SK-N-SH (cell line): ENCODE data around the gene TMEM209. TPM values are rescaled to one million over a fixed set of nuclear protein-coding genes. Genes with fewer than 3 reads are reported as not detected.

Source experiments
- CTCF ChIA-PET: fragments of 300-600, 350-600 bp; formaldehyde crosslinking; extraction: SDS; loops from one replicate; lab custom pipeline; 2021; lab: Yijun Ruan, JAX
- POLR2A ChIA-PET: fragments of 350-600 bp; sonication (Branson Sonifier 250); formaldehyde crosslinking; extraction: SDS; loops from one replicate; lab custom pipeline; 2020; ENCODE audit warnings: antibody characterized with exemption, inconsistent platforms; lab: Yijun Ruan, JAX
- DNase-seq: peaks from one replicate; pipeline ENCODE4 v3.0.0; 2012
- H2AFZ ChIP-seq: fragments of 200-600 bp; sonication (generic); 2 replicates; pipeline ENCODE4 v1.8.1; 2016; ENCODE audit warnings: antibody characterized with exemption, mild to moderate bottlenecking, low read depth
- H3F3A ChIP-seq: fragments of 200-600 bp; sonication (generic); replicated peaks from 2 replicates; pipeline ENCODE3; 2016; ENCODE audit warnings: antibody characterized with exemption, mild to moderate bottlenecking; ENCODE audit not compliant: insufficient read depth
- H3K27ac ChIP-seq, 2 experiments: fragments of 200-500 bp in 1 of 2; fragments of 200-600 bp in 1 of 2; sonication (Bioruptor generic) in 1 of 2; sonication (generic), shearing (Covaris generic) in 1 of 2; 2 replicates each; pipeline versions ENCODE4 v1.5.1 to v1.6.1; 2014 to 2016; ENCODE audit warnings: low read depth in 2 of 2, inconsistent platforms in 1 of 2, low read length in 1 of 2, mild to moderate bottlenecking in 1 of 2, mixed read lengths in 1 of 2
- H3K27me3 ChIP-seq: fragments of 200-600 bp; sonication (generic), shearing (Covaris generic); 2 replicates; pipeline ENCODE4 v1.6.1; 2016; ENCODE audit warnings: mixed run types; ENCODE audit not compliant: insufficient read depth
- H3K36me3 ChIP-seq, 2 experiments: fragments of 200-500 bp in 1 of 2; fragments of 200-600 bp in 1 of 2; sonication (Bioruptor generic) in 1 of 2; sonication (generic) in 1 of 2; replicated peaks in 1 of 2; 2 replicates each; pipeline versions ENCODE3 to v1.5.1; 2014 to 2016; ENCODE audit warnings: low read length in 1 of 2, mild to moderate bottlenecking in 1 of 2; ENCODE audit not compliant: insufficient read depth in 2 of 2, control insufficient read depth in 1 of 2
- H3K4me1 ChIP-seq, 2 experiments: fragments of 200-500 bp in 1 of 2; fragments of 200-600 bp in 1 of 2; sonication (Bioruptor generic) in 1 of 2; sonication (generic), shearing (Covaris generic) in 1 of 2; 2 replicates each; pipeline versions ENCODE4 v1.5.1 to v1.6.1; 2014 to 2016; ENCODE audit warnings: low read depth in 1 of 2, low read length in 1 of 2, mixed run types in 1 of 2; ENCODE audit not compliant: insufficient read depth in 2 of 2, control insufficient read depth in 1 of 2
- H3K4me2 ChIP-seq: fragments of 200-600 bp; sonication (generic), shearing (Covaris generic); 2 replicates; pipeline ENCODE4 v1.6.1; 2017; ENCODE audit warnings: mixed run types
- H3K4me3 ChIP-seq, 2 experiments: fragments of 200-500 bp in 1 of 2; fragments of 200-600 bp in 1 of 2; sonication (Bioruptor generic) in 1 of 2; sonication (generic), shearing (Covaris generic) in 1 of 2; 2 replicates each; pipeline versions ENCODE4 v1.5.1 to v1.8.1; 2014 to 2016; ENCODE audit warnings: low read depth in 2 of 2, inconsistent platforms in 1 of 2, low read length in 1 of 2, mild to moderate bottlenecking in 1 of 2, mixed read lengths in 1 of 2, moderate library complexity in 1 of 2
- H3K79me2 ChIP-seq: fragments of 200-600 bp; sonication (generic); 2 replicates; pipeline ENCODE4 v1.8.1; 2017; ENCODE audit warnings: mild to moderate bottlenecking; ENCODE audit not compliant: insufficient read depth
- H3K9ac ChIP-seq: fragments of 200-600 bp; sonication (generic); 2 replicates; pipeline ENCODE4 v1.6.1; 2017; ENCODE audit warnings: mixed run types
- H3K9me2 ChIP-seq: fragments of 200-600 bp; sonication (generic); 2 replicates; pipeline ENCODE4 v1.6.1; 2017; ENCODE audit warnings: mixed run types
- H3K9me3 ChIP-seq: fragments of 200-600 bp; sonication (generic); 2 replicates; pipeline ENCODE4 v1.6.1; 2017; ENCODE audit warnings: mixed run types, mild to moderate bottlenecking, moderate library complexity
- H4K20me1 ChIP-seq: fragments of 200-600 bp; sonication (generic); 2 replicates; pipeline ENCODE4 v1.6.1; 2017; ENCODE audit warnings: mild to moderate bottlenecking, mixed run types; ENCODE audit not compliant: insufficient read depth
- ELF1 ChIP-seq: IDR thresholded peaks from 2 replicates; pipeline ENCODE4 v1.4.0; 2012
- EP300 ChIP-seq, 2 experiments: IDR thresholded peaks; 2 replicates each; pipeline versions ENCODE4 v1.4.0 to v1.6.1; 2012; ENCODE audit warnings: borderline replicate concordance in 1 of 2, low read depth in 1 of 2, low read length in 1 of 2
- GABPA ChIP-seq: IDR thresholded peaks from 2 replicates; pipeline ENCODE4 v1.4.0; 2012; ENCODE audit warnings: low read depth, mild to moderate bottlenecking
- IRF3 ChIP-seq: fragments of 150-350 bp; IDR thresholded peaks from 2 replicates; pipeline ENCODE4 v1.6.1; 2016; ENCODE audit warnings: mild to moderate bottlenecking, low read depth, low read length
- JUND ChIP-seq: IDR thresholded peaks from 2 replicates; pipeline ENCODE4 v1.4.0; 2012
- MEF2A ChIP-seq: IDR thresholded peaks from 2 replicates; pipeline ENCODE4 v1.4.0; 2012; ENCODE audit warnings: low read depth, borderline replicate concordance
- MXI1 ChIP-seq: IDR thresholded peaks from 2 replicates; pipeline ENCODE4 v1.6.1; 2012; ENCODE audit warnings: mild to moderate bottlenecking, low read depth, low read length, improper control_type of control experiment
- NFIC ChIP-seq: IDR thresholded peaks from 2 replicates; pipeline ENCODE4 v1.4.0; 2012; ENCODE audit warnings: borderline replicate concordance
- RCOR1 ChIP-seq: fragments of 150-350 bp; IDR thresholded peaks from 2 replicates; pipeline ENCODE4 v1.6.1; 2017; ENCODE audit warnings: antibody characterized with exemption, low read length
- RFX5 ChIP-seq: IDR thresholded peaks from 2 replicates; pipeline ENCODE4 v1.6.1; 2012; ENCODE audit warnings: mild to moderate bottlenecking, improper control_type of control experiment, low read length
- RXRA ChIP-seq: IDR thresholded peaks from 2 replicates; pipeline ENCODE4 v1.4.0; 2012; ENCODE audit warnings: low read depth, mild to moderate bottlenecking, borderline replicate concordance
- SIN3A ChIP-seq: IDR thresholded peaks from 2 replicates; pipeline ENCODE4 v1.6.1; 2012; ENCODE audit warnings: low read depth, mild to moderate bottlenecking, low read length, moderate library complexity, borderline replicate concordance
- TAF1 ChIP-seq: IDR thresholded peaks from 2 replicates; pipeline ENCODE4 v1.6.1; 2012; ENCODE audit warnings: low read depth, mild to moderate bottlenecking, low read length, moderate library complexity, borderline replicate concordance
- TEAD4 ChIP-seq: IDR thresholded peaks from 2 replicates; pipeline ENCODE4 v1.4.0; 2012; ENCODE audit warnings: mild to moderate bottlenecking, borderline replicate concordance; ENCODE audit not compliant: insufficient read depth
- WGBS: methylation state at CpG from one replicate; pipeline ENCODE4 v1.1.6; 2017; ENCODE audit warnings: low lambda C conversion rate; 5-methylcytosine and 5-hydroxymethylcytosine counted together
- polyA plus RNA-seq, 3 experiments: library from polyadenylated mRNA; depleted of rRNA; stranded (reverse); fragments of >200 nt; gene quantifications; 2 replicates each; pipeline ENCODE4 v1.2.3, GENCODE V29; 2012
- TF ChIP-seq, protein P1 (sequence below): IDR thresholded peaks from 2 replicates; pipeline ENCODE4 v1.6.1; 2012; ENCODE audit warnings: mild to moderate bottlenecking, low read depth, low read length, moderate library complexity
- TF ChIP-seq, protein P2 (sequence below): fragments of 200-600 bp; sonication (generic); IDR thresholded peaks from 2 replicates; pipeline ENCODE4 v1.6.1; 2017; ENCODE audit warnings: antibody characterized with exemption, mild to moderate bottlenecking, moderate library complexity

The TMEM209 gene
- polyA plus RNA-seq, 1 of the 3 experiments (the other 2 are of a cell fraction) = 14.9 TPM

DNA sequence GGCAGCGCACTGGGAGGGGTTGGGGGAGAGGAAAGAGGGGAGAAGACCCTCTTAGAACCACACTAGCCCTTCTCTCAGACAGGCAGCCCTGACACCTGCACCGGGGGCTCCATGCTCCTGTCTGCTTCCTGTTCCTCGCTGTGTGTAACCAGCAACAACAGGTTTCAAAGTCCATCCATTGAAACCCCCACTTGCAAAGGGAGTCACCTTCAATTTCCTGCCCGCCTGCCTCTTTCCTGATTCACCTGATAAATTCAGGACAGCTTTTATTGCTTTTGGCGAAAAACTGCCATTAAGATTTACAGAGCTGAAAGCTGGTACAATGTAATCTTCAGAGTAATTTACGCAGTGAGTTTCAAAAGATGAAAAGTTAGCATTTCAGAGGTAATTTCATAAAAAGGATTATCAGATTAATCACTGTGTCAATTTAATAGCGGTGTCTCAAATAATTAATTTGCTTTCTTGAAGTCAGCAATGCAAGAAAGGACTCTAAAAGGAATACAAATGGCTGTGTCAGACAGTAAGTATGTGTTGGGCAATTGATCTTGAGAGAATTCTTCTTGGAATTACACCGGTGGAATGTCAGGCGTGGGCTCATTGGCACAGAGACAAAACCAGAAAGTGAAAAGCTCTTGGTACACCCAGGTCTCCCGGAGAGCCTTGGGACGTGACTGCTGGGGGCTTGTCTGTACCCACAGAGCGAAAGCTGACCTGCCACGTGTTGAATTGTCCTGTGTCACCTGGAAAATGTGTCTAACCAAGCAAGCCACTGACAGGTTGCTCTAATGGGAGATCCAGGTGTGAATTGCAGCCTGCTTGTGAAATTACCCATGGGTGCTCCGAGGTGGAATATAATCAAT lies 60.7 kb downstream of the TMEM209 start (continued):
- TF ChIP-seq, protein P1, sequence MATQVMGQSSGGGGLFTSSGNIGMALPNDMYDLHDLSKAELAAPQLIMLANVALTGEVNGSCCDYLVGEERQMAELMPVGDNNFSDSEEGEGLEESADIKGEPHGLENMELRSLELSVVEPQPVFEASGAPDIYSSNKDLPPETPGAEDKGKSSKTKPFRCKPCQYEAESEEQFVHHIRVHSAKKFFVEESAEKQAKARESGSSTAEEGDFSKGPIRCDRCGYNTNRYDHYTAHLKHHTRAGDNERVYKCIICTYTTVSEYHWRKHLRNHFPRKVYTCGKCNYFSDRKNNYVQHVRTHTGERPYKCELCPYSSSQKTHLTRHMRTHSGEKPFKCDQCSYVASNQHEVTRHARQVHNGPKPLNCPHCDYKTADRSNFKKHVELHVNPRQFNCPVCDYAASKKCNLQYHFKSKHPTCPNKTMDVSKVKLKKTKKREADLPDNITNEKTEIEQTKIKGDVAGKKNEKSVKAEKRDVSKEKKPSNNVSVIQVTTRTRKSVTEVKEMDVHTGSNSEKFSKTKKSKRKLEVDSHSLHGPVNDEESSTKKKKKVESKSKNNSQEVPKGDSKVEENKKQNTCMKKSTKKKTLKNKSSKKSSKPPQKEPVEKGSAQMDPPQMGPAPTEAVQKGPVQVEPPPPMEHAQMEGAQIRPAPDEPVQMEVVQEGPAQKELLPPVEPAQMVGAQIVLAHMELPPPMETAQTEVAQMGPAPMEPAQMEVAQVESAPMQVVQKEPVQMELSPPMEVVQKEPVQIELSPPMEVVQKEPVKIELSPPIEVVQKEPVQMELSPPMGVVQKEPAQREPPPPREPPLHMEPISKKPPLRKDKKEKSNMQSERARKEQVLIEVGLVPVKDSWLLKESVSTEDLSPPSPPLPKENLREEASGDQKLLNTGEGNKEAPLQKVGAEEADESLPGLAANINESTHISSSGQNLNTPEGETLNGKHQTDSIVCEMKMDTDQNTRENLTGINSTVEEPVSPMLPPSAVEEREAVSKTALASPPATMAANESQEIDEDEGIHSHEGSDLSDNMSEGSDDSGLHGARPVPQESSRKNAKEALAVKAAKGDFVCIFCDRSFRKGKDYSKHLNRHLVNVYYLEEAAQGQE = no peak
- TF ChIP-seq RCOR1 (no peak), SIN3A (0 out of 2 replicates have a peak, but pooled peaks have one; percentile 19), GABPA (no peak), NFIC (peak; percentile 61)

- Histone ChIP-seq H4K20me1 (no peaks in the 10 kb centered on the region), H3K4me2 (peak overlapping the region; percentile 42; the same call in 1 of the 2 replicates), H3K79me2 (no peaks in the 10 kb centered on the region), H3K4me3 (no peak overlapping the region), H3F3A (peaks cover 10% of the 10 kb centered on the region), H3K9ac (no peak overlapping the region), H3K4me1 (peaks cover 5 to 15% of the 10 kb centered on the region in 2 experiments; a peak in 2 of 4 replicates), H2AFZ (no peak overlapping the region), H3K9me2 (no peaks in the 10 kb centered on the region), H3K27ac (no peak overlapping the region), H3K27me3 (no peaks in the 10 kb centered on the region), H3K36me3 (no peaks in the 10 kb centered on the region), H3K9me3 (no peaks in the 10 kb centered on the region)
- no peak for DNase-seq
- WGBS = 90% methylated on average over 3 of the region's 3 CpGs
- CTCF ChIA-PET = no interaction called here
- POLR2A ChIA-PET = interaction anchor here (0.7 kb wide), 1 partner anchor 27 kb away, joined by 4 read pairs; no protein-coding TSS in a partner anchor
- TF ChIP-seq RFX5 (no peak), MEF2A (no peak), EP300 (IDR thresholded peaks at IDR 0.05; ENCODE audit: borderline replicate concordance in 1 of 2, low read depth in 1 of 2, low read length in 1 of 2) (no peak), MXI1 (no peak), SIN3A (no peak), IRF3 (no peak), ELF1 (no peak), TAF1 (no peak), JUND (no peak), RXRA (no peak), TEAD4 (no peak)
- TF ChIP-seq, protein P1 = no peak
- TF ChIP-seq, protein P2, sequence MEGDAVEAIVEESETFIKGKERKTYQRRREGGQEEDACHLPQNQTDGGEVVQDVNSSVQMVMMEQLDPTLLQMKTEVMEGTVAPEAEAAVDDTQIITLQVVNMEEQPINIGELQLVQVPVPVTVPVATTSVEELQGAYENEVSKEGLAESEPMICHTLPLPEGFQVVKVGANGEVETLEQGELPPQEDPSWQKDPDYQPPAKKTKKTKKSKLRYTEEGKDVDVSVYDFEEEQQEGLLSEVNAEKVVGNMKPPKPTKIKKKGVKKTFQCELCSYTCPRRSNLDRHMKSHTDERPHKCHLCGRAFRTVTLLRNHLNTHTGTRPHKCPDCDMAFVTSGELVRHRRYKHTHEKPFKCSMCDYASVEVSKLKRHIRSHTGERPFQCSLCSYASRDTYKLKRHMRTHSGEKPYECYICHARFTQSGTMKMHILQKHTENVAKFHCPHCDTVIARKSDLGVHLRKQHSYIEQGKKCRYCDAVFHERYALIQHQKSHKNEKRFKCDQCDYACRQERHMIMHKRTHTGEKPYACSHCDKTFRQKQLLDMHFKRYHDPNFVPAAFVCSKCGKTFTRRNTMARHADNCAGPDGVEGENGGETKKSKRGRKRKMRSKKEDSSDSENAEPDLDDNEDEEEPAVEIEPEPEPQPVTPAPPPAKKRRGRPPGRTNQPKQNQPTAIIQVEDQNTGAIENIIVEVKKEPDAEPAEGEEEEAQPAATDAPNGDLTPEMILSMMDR = no peak
Observed at GRCh38 chr7:130143986-130144311, 61.3 kb downstream of the TMEM209 start.
